ENCODE results near the gene ADD2.

ADD2 gene

DNA sequence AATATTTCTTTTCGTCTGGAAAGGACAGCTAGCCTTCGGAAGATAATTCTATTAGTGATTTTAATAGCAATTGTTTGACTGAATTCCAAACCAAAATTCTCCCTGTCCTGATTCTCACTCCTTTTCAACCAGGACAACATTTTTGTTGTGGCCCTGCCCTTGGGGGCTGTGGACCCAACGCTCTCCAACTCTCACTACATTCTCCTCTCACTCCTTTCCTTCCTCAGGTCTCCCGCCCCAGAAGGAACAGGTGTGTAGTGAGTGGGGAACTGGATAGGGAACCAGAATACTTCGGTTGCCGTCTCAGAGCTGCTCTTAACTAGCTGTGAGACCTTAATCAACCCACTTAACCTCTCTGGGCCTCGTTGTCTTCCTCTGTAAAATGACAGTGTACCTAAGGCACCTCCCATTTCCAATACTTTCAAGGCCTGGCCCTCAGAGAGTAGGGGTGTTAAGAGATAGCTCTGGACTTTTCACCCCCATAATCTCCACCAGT, 638 bp upstream of the ADD2 start:
- Histone ChIP-seq H3K27me3 (ENCODE audit: control insufficient read depth, low read length) (peaks cover 45% of the 10 kb centered on the region), H3F3A (ENCODE audit: control insufficient read depth, insufficient read depth) (no peaks in the 10 kb centered on the region), H3K4me2 (ENCODE audit: low read length) (peak overlapping the region; percentile 33; the same call in 1 of the 2 replicates), H3K4me3 (ENCODE audit: low read length) (no peak overlapping the region; the same call in 1 of the 2 replicates), H3K79me2 (ENCODE audit: control insufficient read depth, low read length) (peaks cover 4% of the 10 kb centered on the region; the same call in 1 of the 2 replicates), H3K36me3 (ENCODE audit: control insufficient read depth, low read length) (no peaks in the 10 kb centered on the region), H4K20me1 (ENCODE audit: control insufficient read depth, insufficient read depth, low read depth, low read length) (no peaks in the 10 kb centered on the region), H3K9me2 (replicated peaks; ENCODE audit: control insufficient read depth, low read length) (no peaks in the 10 kb centered on the region), H3K4me1 (ENCODE audit: control insufficient read depth, low read length) (peaks cover 13% of the 10 kb centered on the region), H3K9me3 (ENCODE audit: control insufficient read depth, insufficient read depth, low read length) (no peaks in the 10 kb centered on the region), H3K27ac (ENCODE audit: low read depth, low read length) (no peak overlapping the region)
- TF ChIP-seq, protein P1, sequence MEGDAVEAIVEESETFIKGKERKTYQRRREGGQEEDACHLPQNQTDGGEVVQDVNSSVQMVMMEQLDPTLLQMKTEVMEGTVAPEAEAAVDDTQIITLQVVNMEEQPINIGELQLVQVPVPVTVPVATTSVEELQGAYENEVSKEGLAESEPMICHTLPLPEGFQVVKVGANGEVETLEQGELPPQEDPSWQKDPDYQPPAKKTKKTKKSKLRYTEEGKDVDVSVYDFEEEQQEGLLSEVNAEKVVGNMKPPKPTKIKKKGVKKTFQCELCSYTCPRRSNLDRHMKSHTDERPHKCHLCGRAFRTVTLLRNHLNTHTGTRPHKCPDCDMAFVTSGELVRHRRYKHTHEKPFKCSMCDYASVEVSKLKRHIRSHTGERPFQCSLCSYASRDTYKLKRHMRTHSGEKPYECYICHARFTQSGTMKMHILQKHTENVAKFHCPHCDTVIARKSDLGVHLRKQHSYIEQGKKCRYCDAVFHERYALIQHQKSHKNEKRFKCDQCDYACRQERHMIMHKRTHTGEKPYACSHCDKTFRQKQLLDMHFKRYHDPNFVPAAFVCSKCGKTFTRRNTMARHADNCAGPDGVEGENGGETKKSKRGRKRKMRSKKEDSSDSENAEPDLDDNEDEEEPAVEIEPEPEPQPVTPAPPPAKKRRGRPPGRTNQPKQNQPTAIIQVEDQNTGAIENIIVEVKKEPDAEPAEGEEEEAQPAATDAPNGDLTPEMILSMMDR (IDR thresholded peaks at IDR 0.05; ENCODE audit: low read depth, low read length, poor library complexity, severe bottlenecking), result no peak
- no peak for TF ChIP-seq EZH2phosphoT487 (IDR thresholded peaks at IDR 0.05; ENCODE audit: borderline replicate concordance, low read length)

DNA sequence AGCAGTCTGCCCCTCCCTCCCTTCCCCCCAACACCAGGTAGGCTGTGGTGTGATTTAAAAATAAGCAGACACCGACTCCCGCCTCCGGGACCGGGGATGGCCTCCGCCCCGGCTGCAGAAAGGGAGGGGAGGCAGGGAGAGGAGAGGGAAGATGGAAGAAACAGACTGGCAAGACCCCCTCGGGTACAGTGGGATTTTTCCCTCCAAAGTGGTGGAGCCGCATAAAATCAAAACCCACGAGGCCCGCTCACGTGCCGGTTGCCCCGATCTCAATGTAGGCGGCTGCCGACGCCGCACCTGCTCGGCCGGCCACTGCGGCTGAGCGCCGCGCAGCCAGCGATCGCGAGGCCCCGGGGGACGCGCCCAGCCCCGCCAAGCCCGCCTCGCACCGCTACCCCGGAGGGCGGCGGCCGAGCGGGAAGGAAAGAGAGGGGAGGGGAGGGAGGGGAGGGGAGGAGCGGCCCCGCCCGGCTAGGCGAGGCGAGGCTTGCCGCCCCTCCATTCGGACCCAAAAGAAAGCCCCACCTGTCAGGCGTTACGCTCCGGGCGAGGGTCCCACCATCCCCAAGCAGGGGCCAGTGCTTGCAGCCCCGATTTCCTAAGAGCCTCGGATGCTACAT, 811 bp downstream of the ADD2 start:
- H3K27me3 ChIP-seq (ENCODE audit: control insufficient read depth, low read length), result peaks cover 45% of the 10 kb centered on the region
- H3K36me3 ChIP-seq (ENCODE audit: control insufficient read depth, low read length), result no peaks in the 10 kb centered on the region
- no peak overlapping the region for H3K27ac ChIP-seq (ENCODE audit: low read depth, low read length)
- H3K4me3 ChIP-seq (ENCODE audit: low read length), result peak overlapping the region; percentile 70
- TF ChIP-seq, protein P1 (IDR thresholded peaks at IDR 0.05; ENCODE audit: low read depth, low read length, poor library complexity, severe bottlenecking), result no peak
- TF ChIP-seq EZH2phosphoT487 (IDR thresholded peaks at IDR 0.05; ENCODE audit: borderline replicate concordance, low read length), result no peak
- H3F3A ChIP-seq (ENCODE audit: control insufficient read depth, insufficient read depth), result no peaks in the 10 kb centered on the region
- no peaks in the 10 kb centered on the region for H3K9me2 ChIP-seq (replicated peaks; ENCODE audit: control insufficient read depth, low read length)
- no peaks in the 10 kb centered on the region for H3K9me3 ChIP-seq (ENCODE audit: control insufficient read depth, insufficient read depth, low read length)
- H3K79me2 ChIP-seq (ENCODE audit: control insufficient read depth, low read length), result peaks cover 4% of the 10 kb centered on the region; the same call in 1 of the 2 replicates
- no peaks in the 10 kb centered on the region for H4K20me1 ChIP-seq (ENCODE audit: control insufficient read depth, insufficient read depth, low read depth, low read length)
- peak overlapping the region; percentile 61 for H3K4me2 ChIP-seq (ENCODE audit: low read length)
- peaks cover 13% of the 10 kb centered on the region for H3K4me1 ChIP-seq (ENCODE audit: control insufficient read depth, low read length)

DNA sequence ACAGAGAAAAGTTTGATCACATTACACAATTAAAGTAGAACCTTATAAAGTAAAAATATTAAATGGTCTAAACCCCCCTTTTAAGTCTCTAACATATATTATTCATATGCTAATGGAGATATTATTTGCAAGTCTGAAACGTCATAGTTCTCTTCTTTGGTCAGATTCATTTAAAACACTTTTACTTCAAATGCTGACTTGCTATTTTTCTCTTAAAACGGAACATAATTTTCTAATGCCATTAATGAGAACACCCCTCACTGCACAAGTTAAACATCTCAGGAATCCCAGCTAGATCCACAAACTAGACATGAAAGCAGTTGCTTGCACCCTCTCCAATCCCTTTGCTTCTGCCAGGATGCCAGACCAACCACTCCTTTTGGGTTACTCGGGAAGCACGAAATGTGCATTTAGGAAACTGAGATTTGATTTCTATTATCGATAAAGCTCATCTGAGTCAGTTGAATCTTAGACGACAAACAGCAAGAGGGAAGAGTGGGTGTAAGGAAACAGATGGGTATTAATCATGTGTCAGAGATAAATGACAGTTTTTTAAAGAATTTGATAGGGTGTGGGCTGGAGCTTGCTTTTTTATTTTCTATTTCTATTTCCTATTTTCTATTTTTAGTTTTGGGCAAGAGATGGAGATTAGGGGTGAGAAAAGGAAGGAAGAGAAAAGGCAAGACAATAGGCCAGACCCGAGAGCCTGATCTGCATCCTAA, 1.5 kb downstream of the ADD2 start:
- H4K20me1 ChIP-seq (ENCODE audit: control insufficient read depth, insufficient read depth, low read depth, low read length), result no peaks in the 10 kb centered on the region
- no peaks in the 10 kb centered on the region for H3F3A ChIP-seq (ENCODE audit: control insufficient read depth, insufficient read depth)
- H3K27me3 ChIP-seq (ENCODE audit: control insufficient read depth, low read length), result peaks cover 41% of the 10 kb centered on the region
- peak overlapping the region; percentile 61 for H3K4me2 ChIP-seq (ENCODE audit: low read length)
- H3K4me1 ChIP-seq (ENCODE audit: control insufficient read depth, low read length), result peaks cover 13% of the 10 kb centered on the region
- no peaks in the 10 kb centered on the region for H3K9me2 ChIP-seq (replicated peaks; ENCODE audit: control insufficient read depth, low read length)
- TF ChIP-seq, protein P1 (IDR thresholded peaks at IDR 0.05; ENCODE audit: low read depth, low read length, poor library complexity, severe bottlenecking), result no peak
- TF ChIP-seq EZH2phosphoT487 (IDR thresholded peaks at IDR 0.05; ENCODE audit: borderline replicate concordance, low read length), result peak; percentile 64; the same call in 1 of the 2 replicates
- H3K36me3 ChIP-seq (ENCODE audit: control insufficient read depth, low read length), result no peaks in the 10 kb centered on the region
- no peak overlapping the region for H3K27ac ChIP-seq (ENCODE audit: low read depth, low read length)
- peak overlapping the region; percentile 70 for H3K4me3 ChIP-seq (ENCODE audit: low read length)
- peaks cover 4% of the 10 kb centered on the region; the same call in 1 of the 2 replicates for H3K79me2 ChIP-seq (ENCODE audit: control insufficient read depth, low read length)
- H3K9me3 ChIP-seq (ENCODE audit: control insufficient read depth, insufficient read depth, low read length), result no peaks in the 10 kb centered on the region

Data from DOHH2 (cell line).